ENCODE measurements around the gene PRPF6.
A peak's percentile ranks its signal among the peaks of the same experiment; 100 is the strongest.

The PRPF6 gene

DNA sequence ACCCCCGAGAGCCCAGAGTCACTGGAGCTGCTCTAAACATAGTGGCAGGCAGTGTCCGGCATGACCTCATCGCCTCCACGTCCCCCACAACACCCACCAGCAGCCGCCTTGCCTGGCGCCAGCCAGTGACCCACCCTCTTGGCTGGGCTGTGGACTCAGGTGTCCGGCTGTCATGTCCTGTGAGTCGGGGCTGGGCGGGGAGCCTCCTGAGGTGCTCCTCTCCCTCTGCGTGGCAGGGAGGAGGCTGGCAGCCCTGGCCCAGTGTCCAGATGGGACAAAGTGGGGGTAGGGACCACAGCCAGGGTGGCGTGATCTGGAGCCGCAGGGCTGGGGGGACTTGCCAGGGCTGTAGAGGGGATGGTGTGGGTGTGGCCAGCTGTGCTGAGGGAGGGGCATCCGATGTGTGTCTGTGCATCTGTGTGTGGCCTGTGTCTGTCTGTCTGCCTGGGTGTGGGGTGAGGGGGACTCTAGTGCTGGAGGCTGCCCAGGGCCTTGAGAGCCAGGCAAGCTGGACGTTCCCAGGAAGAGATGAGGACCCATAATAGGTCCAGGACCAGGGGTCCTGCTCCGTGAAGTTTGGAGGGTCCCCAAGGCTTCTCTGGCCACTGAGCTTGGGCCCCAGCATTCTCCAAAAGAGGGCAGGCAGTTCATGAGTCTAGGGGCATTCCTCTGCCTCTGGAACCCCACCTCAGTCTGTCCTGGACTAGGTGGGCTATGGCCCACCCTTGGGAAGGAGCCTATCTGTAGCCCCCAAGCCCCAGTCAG is 70.8 kb downstream of the PRPF6 start:
- no peak for DNase-seq

DNA sequence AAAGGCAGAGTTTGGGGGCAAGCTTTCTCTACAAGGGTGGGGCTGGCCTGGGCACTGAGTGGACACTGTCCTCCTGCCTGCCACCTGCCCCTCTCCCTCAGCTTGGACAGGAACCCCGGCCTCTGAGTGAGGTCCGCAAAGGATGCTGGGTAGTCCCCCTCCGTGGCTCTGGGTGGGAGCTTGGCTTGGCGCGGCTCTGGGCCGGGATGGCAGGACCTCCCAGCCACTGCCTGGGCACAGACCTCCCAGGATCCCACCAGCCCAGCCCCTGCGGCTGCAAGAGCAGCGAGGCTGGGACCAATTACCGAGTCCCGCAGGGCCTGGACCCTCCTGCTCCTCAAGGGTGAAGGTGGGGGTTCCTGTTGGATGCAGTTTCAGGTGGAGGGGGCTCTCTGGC is 71.4 kb downstream of the PRPF6 start:
- no peak for DNase-seq

DNA sequence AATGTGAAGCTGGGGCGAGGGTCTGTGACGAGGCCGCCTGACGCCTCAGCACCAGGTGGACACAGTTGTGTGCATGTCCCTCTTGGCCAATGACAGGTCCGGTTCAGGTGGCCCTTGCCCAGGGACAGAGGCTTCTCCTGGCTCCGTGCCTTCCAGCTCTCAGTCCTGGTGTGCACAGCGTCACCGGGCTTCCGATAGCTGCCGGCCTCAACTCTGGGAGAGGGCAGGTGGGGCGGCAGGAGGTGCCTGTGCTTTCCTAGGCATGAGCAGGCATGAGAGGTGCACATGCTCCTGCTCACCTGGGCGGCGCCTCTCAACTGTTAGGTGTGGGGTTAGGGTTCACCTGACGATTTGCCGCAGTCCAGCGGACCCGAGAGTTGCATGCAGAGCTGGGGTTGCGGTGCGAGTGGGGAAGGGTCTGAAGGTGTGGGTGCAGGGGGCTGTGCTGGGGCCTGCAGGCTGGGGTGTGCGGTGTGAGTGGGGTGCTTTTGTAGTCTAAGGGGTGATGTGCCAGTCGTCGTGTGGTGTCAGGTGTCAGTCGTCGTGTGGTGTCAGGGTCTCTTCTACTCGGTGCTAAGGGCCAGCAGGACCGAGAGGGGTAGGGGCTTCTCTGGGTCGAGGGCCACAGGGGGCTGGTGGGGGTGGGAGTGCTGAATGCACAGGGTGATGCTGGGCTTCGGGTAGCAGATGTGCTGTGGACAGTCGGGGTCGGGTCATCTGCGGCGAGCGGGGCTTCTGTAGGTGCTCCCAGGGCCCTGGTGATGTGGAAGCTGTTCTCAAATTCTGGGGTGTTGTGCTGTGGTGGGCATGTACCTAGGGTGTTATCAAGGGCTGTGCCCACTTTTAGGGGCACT is 72.3 kb downstream of the PRPF6 start:
- DNase-seq = no peak

DNA sequence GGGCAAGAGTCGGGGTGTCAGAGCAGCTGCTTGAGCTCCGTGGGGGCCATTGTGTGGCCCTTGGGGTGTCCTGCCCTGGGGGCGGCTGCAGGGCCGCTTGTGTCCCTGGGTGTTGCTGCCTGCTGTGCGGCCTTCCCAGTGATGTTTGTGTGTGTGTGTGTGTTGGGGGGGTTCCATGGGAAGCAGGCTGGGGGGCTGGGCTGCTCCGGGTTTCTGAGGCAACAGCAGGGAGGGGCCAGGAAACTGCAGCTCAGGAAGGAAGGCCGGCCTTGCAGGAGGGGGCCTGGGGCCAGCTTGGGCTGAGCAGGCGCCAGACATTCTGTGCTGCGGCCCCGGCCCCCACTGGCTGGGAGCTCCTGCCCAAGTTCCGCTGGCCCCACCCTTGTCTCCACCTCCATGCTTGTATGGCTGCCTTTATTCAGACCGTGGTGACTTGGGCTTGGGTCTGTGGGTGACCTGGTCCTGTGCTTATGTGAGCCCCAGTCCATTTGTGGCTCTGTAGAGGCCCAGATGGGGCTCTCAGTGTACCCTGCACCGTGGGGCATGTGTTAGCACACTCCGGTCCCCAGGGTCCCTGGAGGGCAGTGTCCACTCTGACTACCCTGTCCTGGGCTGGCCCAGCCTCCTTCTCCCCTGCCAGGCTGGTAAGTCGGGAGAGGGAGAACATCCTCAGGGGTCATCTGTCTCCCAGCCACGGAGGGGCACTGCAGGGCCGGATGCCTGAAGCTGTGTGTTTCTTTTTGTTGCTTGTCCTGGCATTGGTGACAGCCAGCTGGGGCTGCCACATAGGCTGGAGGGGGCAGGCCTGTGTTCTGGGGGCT is 73.1 kb downstream of the PRPF6 start:
- no peak for DNase-seq

DNA sequence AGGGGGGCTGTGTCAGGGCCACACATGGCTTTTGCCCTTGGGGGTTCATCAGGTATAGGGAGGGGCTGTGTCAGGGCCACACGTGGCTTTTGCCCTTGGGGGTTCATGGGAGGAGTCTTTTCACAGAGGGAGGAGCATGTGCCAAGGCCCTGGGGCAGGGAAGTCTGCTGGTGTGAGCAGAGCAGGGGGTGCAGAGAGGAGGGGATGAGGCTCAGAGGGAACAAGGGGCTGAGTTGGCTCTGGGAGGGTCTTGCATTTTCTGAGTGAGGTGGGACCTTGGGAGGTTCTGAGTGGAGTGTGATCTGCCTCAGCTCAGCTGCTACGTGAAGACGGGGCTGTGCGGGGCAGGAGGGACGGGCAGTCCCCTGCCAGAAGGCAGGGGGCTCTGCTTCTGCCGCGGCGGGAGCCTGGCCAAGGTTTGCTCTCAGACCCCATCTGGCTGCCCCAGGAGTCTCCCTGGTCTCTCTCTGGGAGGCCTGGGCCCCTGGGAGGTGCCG is 74.5 kb downstream of the PRPF6 start:
- no peak for DNase-seq

DNA sequence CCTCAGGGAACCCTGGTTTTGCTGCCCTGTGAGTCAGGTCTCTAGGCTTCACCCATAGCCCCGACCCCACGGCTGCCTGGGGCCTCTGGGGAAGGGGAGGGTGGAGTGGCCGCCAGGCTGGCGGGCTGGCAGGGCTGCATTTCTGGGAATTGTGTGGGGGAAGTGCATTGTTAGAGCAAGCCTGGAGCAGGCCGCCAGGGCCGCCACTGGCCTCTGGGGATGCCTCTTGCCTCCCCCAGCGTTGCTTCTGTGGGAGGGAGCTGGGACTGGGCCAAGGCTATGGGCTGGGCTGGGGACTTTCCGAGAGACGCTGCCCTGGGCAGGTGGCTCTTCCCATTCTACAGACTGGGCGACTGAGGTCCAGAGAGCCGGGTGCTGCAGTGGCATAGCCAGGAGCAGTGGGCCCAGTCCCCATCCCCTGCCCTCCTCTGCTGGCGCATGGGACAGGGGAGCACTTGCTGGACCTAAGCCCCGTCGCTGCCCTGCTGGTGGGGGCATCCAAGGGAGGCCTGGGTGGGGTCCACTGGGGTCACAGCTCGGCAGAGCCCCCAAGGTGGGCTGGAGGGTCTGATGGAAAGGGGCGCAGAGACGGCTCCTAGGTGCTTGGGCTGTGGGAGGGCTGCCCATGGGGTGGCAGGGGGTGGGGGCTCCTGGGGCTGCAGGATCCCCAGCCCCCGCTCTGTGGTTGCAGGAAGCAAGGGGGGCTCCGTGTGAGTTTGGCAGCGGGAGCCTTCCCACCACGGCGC is 75.1 kb downstream of the PRPF6 start:
- DNase-seq = no peak

DNA sequence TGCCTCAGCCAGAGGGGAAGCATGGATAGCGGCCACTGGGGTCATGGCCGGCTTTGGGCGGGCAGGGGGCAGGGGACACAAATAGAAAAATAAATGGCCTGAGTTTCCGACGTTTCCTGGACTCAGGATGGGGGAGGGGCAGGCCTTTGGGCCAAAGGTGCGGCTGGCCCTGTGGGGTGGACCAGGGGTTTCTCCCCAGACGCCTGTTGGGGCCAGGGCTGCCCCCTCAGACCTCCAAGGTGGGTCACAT is 75.6 kb downstream of the PRPF6 start:
- DNase-seq = no peak

DNA sequence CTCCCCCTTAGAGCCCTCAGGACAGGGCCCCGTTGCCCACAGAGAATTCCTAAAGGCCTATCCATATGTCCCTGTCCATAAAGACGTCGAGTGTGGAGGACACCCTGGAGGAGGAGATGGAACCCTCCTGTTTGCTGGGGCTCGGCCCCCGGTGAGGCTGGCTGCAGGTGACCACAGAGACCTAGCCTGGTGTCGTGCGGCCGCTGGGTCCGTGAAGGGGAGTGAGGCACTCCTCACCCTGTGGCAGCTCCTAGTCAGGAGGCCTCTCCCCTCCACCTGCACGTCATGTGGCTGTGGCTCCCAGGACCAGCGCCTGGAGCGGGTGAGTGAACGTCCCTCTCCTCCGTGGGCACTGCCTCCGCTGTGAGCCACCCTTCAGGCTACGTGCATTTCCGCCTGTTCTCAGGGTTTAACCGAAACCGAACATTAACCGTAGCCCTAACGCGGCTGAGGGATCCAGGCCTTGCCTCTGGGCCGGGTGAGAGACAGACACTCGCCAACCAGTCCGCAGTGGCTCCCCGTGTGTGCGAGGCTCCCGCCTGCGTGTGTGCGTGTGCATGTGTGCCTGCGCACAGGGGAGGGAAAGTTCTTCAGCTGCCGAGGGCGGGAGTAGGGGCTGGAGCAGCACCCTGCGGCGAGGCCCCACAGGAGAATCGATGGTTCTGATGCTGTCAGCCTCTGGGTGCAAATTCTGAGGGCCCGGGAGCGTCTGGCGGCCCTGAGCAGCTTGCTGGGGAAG is 76.1 kb downstream of the PRPF6 start:
- no peak for DNase-seq

DNA sequence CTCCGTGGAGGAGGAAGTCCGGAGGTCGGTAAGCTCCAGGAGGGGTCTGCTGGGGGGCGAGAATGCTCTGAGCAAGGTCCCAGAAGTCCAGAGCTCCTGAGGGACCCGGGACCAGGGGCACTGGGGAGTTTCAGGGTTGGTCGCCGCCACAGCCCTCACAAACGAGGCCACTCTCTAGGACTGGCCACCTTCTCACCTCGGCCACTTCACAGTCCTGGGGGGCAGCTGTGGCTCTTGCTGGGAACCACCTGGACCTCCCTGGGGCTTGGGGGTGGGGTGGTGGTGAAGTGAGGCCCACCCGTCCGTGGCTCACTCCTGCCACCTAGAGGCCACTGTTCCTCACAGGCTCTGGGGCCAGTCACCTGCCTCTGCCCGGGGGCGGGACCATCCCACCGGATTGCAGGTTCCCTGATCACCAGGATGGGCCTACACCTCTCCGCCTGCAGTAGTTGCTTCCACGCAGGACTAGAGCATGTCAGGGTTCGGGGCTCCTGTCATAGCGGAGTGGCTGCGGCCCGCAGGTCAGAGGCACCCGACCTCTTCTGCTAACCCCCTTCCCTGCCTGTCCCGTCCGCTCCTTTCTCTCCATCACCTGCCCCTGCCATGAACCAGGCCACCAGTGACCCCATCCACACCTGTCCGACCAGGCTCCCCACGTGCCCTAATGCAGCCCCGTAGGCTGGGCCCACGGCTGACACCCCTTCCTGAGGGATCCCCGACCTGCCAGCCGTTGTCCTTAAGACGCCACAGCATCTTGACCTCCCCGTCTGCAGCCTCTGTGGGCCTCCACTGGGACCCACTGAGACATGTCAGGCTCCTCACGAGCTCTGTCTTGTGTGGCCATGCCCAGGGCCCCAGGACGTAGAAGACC is 76.9 kb downstream of the PRPF6 start:
- DNase-seq = peak; percentile 77 to 79

DNA sequence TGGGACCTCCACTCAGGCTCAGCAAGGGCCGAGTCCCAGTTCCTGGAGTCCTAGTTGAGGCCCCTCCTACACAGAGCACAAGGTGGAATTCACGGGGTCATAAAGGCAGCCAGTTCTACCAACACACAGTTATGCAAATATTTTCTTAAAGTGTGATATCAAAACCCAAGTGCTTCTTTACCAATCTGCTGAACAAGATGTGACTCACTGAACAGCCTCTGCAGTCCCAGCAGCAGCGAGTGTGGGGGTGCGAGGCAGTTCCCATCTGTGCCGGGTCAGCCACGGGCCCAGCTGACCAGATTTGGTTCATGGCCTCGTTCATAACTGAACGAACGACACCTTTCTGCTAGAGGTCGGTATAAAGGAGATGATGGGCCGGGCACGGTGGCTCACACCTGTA is 77.6 kb downstream of the PRPF6 start:
- DNase-seq = no peak

DNA sequence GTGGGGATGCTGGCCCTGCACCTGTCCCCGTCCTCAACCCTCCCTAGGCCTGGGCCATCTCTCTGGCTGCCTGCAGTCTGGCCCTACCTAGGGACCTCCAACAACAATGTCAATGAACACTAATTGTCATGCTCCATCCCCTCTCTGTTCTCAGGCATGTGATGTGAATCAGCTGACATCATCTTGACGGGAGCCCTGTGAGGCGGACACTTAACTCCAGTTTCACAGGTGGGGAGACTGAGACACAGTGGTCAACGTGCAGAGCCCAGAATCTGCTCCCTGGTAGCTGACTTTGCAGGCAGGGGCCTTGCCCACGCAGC is 81.3 kb downstream of the PRPF6 start:
- no peak for DNase-seq

DNA sequence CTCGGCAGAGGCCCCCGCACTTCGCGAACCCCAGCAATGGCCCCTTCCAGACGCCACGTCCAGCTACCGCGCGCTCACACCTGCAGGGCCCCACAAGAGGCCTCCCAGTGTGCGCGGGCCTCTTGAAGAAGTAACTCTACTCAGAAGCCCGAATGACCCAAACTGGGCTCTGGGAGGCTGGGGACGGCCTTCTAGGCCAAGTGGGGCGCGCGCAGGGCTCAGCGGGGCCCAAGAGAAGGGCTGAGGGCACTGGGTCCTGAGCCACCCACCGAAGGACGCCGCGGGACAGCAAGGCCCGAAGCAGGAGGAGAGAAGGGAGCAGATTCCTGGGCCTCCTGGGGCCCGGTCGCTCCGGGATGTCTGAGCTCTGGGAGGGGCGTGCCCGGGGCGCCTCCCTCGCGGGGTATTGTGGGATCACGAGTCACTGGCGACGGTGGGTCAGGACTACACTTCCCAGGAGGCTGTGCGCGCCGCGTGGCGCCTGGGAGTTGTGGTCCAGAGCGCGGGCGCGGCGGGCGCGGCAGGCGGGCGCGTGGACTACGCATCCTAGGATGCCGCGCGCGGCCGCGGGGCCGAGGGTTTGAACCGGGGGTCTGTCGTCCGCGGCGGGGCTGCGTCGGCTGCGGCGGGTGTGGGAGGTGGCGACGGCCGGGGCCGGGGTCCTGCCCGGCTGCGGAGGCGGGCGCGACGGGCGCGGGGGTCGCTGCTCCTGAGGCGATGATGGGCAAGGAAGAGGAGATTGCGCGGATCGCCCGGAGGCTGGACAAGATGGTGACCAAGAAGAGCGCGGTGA is 81.9 kb downstream of the PRPF6 start, which contains the start of gene TCEA2:
TCEA2 (plus strand) TSS at position 603 of the 793 bp plus-strand sequence; CDS start at position 718, 115 bp downstream.
- peak; percentile 93 for DNase-seq

DNA sequence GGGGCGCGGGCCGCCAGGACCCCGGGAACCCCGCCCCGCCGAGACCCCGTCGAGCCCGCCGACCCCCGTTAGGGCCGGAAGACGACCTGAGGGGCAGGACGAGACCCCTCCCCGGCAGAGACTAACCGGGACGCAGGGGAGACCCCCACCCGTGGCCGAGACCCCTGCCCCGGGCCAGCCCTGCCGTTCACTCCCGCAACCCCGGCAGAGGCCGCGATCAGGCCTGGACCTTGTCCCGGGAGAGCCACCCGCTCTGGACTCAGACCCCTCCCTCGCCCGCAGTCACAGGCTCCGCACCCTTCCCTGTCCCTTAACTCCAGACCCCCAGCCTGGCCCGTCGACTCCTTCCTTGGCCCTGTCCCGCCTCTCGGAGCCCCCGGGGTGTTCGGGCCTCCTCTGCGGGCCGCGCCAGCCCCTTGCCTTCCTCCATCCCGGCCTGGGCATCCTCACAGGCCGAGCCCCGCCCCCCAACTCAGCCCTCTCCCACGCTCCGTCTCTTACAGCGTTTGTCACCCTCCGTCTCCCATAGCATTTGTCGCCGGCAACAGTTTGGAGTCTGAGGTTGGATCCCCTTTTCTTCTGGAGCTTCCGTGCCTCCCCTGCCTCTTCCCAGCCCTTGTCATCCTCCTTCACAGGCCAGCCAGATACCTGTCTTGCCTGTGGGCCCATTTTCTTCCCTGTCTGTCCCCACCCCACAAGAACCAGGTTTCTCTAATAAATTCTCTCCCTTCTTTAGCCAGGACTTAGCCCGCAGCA is 82.6 kb downstream of the PRPF6 start:
- DNase-seq = no peak

DNA sequence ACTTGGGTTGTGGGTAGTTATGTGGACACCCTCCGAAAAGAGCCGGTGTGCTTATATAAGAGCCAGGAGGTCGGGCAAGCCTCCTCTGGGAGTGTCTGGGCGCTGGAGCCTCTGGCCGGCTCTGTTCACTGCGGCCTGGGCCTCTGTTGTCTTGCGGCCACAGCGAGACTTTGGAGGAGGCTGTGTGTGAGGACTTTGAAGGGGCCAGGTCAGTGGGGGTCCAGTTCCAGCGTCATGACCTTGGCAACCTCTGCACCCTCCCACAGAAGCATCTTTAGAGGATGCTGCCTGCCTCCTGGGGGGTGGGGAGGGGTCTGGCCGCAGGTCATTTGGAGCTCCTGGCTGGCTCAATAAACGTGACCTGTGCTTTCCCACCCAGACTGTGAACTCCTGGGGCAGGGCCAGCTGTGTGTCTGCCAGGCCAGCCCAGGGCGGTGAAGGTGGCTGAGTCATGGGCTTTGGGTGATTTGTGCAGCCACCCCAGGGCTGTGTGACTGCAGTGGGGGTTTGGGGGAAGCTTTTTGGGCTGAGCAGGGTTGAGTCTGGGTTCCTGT is 83.3 kb downstream of the PRPF6 start:
- no peak for DNase-seq

DNA sequence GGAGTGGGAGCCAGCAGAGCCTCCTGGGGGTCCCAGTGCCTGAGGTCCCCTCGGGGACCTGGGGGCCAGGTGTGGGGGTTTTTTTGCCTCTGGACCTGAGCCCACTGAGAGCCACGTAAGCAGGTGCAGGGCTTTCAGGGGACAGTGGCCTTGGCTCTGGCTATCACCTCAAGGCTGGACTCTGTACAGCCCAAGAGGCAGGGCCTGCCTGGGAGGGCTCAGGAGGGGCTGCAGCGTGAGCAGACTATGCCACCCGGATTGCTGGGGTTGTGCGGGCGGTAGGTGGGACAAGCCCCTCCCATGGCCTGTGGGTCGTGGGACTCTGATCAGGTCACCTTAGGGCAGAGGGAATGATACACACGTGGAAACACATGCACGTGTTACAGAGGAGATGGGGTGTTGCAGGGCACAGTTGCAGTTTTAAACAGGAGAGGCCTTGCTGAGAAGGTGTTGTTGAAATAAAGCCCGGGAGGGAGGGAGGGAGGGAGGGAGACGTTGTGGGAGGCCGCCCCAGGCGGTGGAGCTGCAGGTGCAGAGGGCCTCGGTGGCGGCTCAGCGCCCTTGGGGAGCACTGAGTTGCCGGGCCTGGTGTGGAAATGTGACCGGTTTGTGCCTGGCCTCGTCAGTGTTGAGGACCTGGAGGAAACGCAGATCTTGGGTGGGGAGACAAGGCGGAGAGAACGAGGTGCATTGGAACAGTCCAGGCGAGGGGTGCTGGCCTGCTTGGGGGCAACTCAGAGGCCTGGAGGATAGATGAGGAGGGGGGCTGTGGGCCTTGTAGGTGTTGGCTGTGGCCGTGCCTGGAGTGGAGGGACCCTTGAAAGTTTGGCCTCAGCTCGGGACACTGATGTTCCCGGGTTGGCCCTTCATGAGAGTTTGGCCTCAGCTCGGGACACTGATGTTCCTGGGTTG is 84.4 kb downstream of the PRPF6 start:
- no peak for DNase-seq

DNA sequence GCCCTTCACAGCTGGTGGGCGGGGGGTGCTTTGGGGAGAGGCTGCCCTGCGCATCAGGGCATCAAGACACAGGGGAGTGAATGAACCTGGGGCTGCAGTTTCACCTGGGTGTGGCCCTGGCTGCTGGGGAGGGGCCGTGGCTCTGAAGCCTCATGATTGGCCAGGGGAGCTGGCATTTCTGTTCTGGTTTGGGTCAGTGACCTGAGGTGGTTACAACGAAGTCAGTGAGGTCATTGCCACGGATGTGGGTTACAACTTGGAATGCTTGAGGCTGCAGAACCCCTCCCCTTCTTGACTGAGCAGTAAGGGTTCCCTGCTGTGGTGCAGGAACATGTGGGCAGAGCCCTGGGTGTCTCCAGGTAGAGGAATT is 85.0 kb downstream of the PRPF6 start:
- DNase-seq = peak; percentile 78 to 81

DNA sequence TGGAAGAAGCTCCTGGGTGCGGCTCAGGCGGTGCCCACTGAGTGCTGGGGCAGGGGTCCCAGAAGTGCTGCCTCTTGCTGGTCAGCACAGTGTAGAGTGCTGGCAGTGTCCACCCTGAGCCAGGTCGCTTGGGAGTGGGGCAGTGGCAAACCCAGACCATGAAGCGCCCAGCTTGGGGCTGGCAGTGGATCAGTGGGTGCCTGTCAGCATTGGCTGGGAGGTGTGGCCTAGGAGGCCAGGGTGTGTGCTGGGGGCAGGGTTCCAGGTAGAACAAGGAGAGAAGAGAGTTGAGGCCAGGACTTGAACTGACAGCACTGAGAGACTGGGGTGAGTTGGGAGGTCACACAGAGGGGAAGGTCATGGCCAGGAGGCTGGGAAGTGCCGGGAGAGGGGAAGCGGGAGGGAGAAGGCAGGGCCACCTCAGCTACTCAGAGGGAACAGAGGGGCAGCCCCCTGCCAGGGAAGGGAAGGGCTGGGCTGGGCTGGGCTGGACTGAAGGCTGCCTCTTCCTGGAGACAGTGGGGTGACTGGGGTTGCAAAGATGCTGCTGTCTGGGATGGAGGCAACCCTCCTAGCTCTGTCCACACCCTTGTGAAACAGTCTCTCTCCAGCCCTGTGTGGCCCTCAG is 86.2 kb downstream of the PRPF6 start:
- no peak for DNase-seq
